KMS-11 (cell line): ENCODE results near the gene SLC5A7.

Experiments used
- H2AFZ ChIP-seq: fragments of 200-600 bp; sonication (generic); 2 replicates; pipeline ENCODE4 v1.6.1; 2016; ENCODE audit warnings: antibody characterized with exemption, mixed run types, low read depth
- H3K27ac ChIP-seq: fragments of 200-600 bp; sonication (generic); 2 replicates; pipeline ENCODE4 v1.6.1; 2016; ENCODE audit warnings: mild to moderate bottlenecking, mixed run types
- H3K27me3 ChIP-seq: fragments of 200-600 bp; sonication (generic); 2 replicates; pipeline ENCODE4 v1.6.1; 2017; ENCODE audit warnings: mild to moderate bottlenecking, low read depth, mixed run types, moderate library complexity; ENCODE audit not compliant: insufficient read depth
- H3K36me3 ChIP-seq: fragments of 200-600 bp; sonication (generic); 2 replicates; pipeline ENCODE4 v1.6.1; 2017; ENCODE audit warnings: mild to moderate bottlenecking, mixed run types; ENCODE audit not compliant: insufficient read depth
- H3K4me1 ChIP-seq: fragments of 200-600 bp; sonication (generic); 2 replicates; pipeline ENCODE4 v1.6.1; 2016; ENCODE audit warnings: mild to moderate bottlenecking, low read depth, mixed run types; ENCODE audit not compliant: poor library complexity, severe bottlenecking
- H3K4me2 ChIP-seq: fragments of 200-600 bp; sonication (generic); 2 replicates; pipeline ENCODE4 v1.7.0; 2016; ENCODE audit warnings: mild to moderate bottlenecking, mixed run types
- H3K4me3 ChIP-seq: fragments of 200-600 bp; sonication (generic); IDR thresholded peaks from 2 replicates; pipeline ENCODE4 v1.6.1; 2017; ENCODE audit warnings: low read depth, low read length, mixed read lengths; ENCODE audit not compliant: insufficient read depth
- H3K79me2 ChIP-seq: fragments of 200-600 bp; sonication (generic); 2 replicates; pipeline ENCODE4 v1.6.1; 2016; ENCODE audit warnings: low read depth, mixed run types; ENCODE audit not compliant: insufficient read depth
- H3K9ac ChIP-seq: fragments of 200-600 bp; sonication (generic); 2 replicates; pipeline ENCODE4 v1.6.1; 2016; ENCODE audit warnings: mild to moderate bottlenecking, mixed run types
- H4K20me1 ChIP-seq: fragments of 200-600 bp; sonication (generic); 2 replicates; pipeline ENCODE4 v1.6.1; 2016; ENCODE audit warnings: mild to moderate bottlenecking, mixed run types; ENCODE audit not compliant: insufficient read depth
- TF ChIP-seq, protein P1 (sequence below): fragments of 200-600 bp; sonication (generic); conservative IDR thresholded peaks from 2 replicates; pipeline ENCODE4 v1.6.1; 2017; ENCODE audit warnings: low read depth, mild to moderate bottlenecking, antibody characterized with exemption, low read length, moderate library complexity, mixed read lengths

The SLC5A7 gene

DNA sequence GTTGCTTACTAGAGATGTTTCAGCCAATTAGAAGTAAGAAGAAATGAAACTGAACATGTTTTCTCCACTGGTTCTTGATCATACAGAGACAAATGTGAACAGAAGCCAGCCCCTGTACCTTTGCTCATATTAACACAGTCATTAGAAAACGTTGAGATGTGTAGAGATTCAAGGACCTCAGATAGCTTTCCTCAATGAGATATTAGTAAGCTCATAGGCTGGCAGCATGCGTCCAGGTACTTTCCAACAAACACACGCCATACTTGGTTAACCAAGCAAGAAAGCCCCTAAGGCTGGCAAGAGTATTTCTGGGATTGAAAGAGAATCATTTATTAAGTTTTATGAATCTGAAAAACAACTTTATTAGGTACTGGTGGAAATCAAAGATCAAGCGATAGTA, 37.5 kb downstream of the SLC5A7 start:
- Histone ChIP-seq H3K27me3 (no peaks in the 10 kb centered on the region), H4K20me1 (no peaks in the 10 kb centered on the region), H3K4me3 (no peak overlapping the region), H3K4me2 (no peak overlapping the region), H2AFZ (no peak overlapping the region), H3K9ac (no peak overlapping the region), H3K36me3 (no peaks in the 10 kb centered on the region), H3K79me2 (no peaks in the 10 kb centered on the region), H3K27ac (no peak overlapping the region), H3K4me1 (no peaks in the 10 kb centered on the region)
- TF ChIP-seq, protein P1, sequence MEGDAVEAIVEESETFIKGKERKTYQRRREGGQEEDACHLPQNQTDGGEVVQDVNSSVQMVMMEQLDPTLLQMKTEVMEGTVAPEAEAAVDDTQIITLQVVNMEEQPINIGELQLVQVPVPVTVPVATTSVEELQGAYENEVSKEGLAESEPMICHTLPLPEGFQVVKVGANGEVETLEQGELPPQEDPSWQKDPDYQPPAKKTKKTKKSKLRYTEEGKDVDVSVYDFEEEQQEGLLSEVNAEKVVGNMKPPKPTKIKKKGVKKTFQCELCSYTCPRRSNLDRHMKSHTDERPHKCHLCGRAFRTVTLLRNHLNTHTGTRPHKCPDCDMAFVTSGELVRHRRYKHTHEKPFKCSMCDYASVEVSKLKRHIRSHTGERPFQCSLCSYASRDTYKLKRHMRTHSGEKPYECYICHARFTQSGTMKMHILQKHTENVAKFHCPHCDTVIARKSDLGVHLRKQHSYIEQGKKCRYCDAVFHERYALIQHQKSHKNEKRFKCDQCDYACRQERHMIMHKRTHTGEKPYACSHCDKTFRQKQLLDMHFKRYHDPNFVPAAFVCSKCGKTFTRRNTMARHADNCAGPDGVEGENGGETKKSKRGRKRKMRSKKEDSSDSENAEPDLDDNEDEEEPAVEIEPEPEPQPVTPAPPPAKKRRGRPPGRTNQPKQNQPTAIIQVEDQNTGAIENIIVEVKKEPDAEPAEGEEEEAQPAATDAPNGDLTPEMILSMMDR: no peak

DNA sequence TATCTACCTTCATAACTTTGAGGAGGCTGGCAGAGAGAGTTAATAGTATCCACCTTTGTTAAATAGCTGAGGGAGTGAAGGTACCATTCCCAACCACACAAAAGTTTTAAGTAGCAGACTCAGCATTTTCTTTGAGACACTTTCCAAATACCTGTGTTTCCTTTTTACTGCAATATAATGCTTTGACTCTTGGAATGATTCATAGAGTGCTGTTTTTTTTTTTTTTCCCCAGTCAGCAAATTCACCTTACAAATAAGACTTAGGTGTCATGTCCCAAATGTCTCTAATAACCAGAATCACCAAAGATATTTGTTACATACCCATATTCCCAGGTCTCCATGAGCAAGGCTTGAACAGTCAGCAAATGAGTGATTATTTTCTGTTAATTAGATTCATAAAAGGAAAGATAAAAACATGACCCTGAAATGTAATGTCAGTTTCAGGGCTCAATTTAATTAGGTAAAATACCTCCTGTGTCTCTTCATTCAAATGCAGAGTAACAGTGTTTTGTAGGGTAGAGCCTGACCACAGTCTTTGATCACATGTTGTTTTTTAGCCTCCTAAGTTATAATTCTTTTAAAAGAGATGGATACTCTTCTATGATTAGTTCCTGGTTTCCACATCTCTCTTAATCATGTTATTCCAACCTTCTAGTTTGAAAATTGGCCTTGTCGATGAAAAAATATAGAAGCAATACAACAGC, 39.9 kb downstream of the SLC5A7 start:
- no peaks in the 10 kb centered on the region for H3K4me1 ChIP-seq
- no peak overlapping the region for H3K9ac ChIP-seq
- H3K4me2 ChIP-seq: no peak overlapping the region
- H3K27me3 ChIP-seq: no peaks in the 10 kb centered on the region
- H3K36me3 ChIP-seq: no peaks in the 10 kb centered on the region
- H2AFZ ChIP-seq: no peak overlapping the region
- no peak overlapping the region for H3K27ac ChIP-seq
- H4K20me1 ChIP-seq: no peaks in the 10 kb centered on the region
- TF ChIP-seq, protein P1: no peak
- H3K79me2 ChIP-seq: no peaks in the 10 kb centered on the region
- H3K4me3 ChIP-seq: no peak overlapping the region

DNA sequence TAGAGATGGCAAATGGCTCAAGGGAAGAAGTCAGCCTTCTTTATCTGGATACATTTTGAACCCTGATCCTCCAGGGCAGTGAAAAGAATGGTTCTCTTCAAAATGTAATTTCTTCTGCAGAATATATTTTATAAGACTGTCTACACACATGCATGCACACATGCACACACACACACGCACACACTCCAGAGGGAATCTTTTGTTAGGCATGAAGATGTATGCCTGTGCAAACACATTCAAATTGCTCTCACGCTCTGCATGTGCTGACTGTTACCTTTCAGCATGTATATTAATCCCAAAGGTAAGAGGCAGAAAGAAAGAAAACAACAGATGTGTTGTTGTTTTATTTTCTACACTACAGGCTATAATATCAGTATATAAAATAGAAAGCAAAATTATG, 43.2 kb downstream of the SLC5A7 start:
- no peak overlapping the region for H3K4me3 ChIP-seq
- H4K20me1 ChIP-seq: no peaks in the 10 kb centered on the region
- H3K79me2 ChIP-seq: no peaks in the 10 kb centered on the region
- no peak overlapping the region for H2AFZ ChIP-seq
- no peak overlapping the region for H3K9ac ChIP-seq
- H3K4me1 ChIP-seq: no peaks in the 10 kb centered on the region
- H3K27ac ChIP-seq: no peak overlapping the region
- no peaks in the 10 kb centered on the region for H3K36me3 ChIP-seq
- no peaks in the 10 kb centered on the region for H3K27me3 ChIP-seq
- no peak overlapping the region for H3K4me2 ChIP-seq
- TF ChIP-seq, protein P1: no peak

DNA sequence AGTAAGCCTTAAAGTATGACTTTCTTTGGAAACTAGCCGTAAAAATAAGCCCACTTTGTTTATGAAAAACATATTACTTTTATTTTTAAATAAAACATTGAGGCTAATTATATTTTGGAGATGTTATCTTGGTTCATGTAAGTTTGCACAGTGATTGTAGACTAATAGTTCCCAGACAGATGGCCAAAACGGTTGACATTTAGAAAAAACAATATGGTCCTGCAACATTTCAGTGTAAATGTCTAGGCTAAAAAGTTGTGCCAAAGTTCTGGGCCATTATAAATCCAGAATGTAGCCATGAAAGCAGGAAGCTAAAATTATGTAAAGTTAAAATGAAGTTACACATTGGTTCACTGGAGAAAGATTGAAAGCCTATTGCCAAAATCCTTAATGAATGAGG, 43.6 kb downstream of the SLC5A7 start:
- no peaks in the 10 kb centered on the region for H3K36me3 ChIP-seq
- H3K27me3 ChIP-seq: no peaks in the 10 kb centered on the region
- no peaks in the 10 kb centered on the region for H3K79me2 ChIP-seq
- no peak overlapping the region for H3K4me2 ChIP-seq
- H3K4me3 ChIP-seq: no peak overlapping the region
- no peaks in the 10 kb centered on the region for H3K4me1 ChIP-seq
- H2AFZ ChIP-seq: no peak overlapping the region
- TF ChIP-seq, protein P1: no peak
- no peak overlapping the region for H3K9ac ChIP-seq
- no peak overlapping the region for H3K27ac ChIP-seq
- no peaks in the 10 kb centered on the region for H4K20me1 ChIP-seq
